H1 (cell line): ENCODE measurements around the gene BPHL.
"Not testable (repeated sequence)": the region's sequence is repeated elsewhere in the genome, so short reads cannot be mapped to it uniquely, and the experiment has no call there.

ENCODE experiments used
- ATF2 ChIP-seq: IDR thresholded peaks from 2 replicates; pipeline ENCODE4 v1.6.1; 2012; ENCODE audit warnings: low read length, inconsistent platforms
- EP300 ChIP-seq, 2 experiments: IDR thresholded peaks; 1 replicate in 1 of 2; 2 replicates in 1 of 2; pipeline ENCODE4 v1.6.1; 2011 to 2012; ENCODE audit warnings: low read depth in 2 of 2, low read length in 2 of 2, mild to moderate bottlenecking in 2 of 2, borderline replicate concordance in 1 of 2, inconsistent platforms in 1 of 2, moderate library complexity in 1 of 2
- EZH2 ChIP-seq: fragments of 200-600 bp; sonication (generic); IDR thresholded peaks from 2 replicates; pipeline ENCODE4 v1.7.1; 2012; ENCODE audit warnings: low read depth, mild to moderate bottlenecking, moderate library complexity, low read length, inconsistent platforms; ENCODE audit not compliant: severe bottlenecking
- GABPA ChIP-seq: IDR thresholded peaks from 2 replicates; pipeline ENCODE4 v1.6.1; 2011; ENCODE audit warnings: mild to moderate bottlenecking, low read length, moderate library complexity, borderline replicate concordance; ENCODE audit not compliant: insufficient read depth
- HDAC6 ChIP-seq: IDR thresholded peaks from one replicate; pipeline ENCODE4 v1.7.1; 2012; ENCODE audit warnings: low read depth, mild to moderate bottlenecking, inconsistent platforms, low read length, moderate library complexity
- JUN ChIP-seq: IDR thresholded peaks from 2 replicates; pipeline ENCODE4 v1.6.1; 2011; ENCODE audit warnings: low read depth, mild to moderate bottlenecking, improper control_type of control experiment, low read length
- JUND ChIP-seq: IDR thresholded peaks from 2 replicates; pipeline ENCODE4 v1.6.1; 2011; ENCODE audit warnings: mild to moderate bottlenecking, improper control_type of control experiment, low read length
- POLR2A ChIP-seq, 2 experiments: IDR thresholded peaks; 1 replicate in 1 of 2; 2 replicates in 1 of 2; pipeline ENCODE4 v1.6.1; 2011; ENCODE audit warnings: low read depth in 2 of 2, low read length in 2 of 2, mild to moderate bottlenecking in 2 of 2; ENCODE audit errors: control extremely low read depth in 1 of 2
- POLR2AphosphoS5 ChIP-seq: IDR thresholded peaks from 2 replicates; pipeline ENCODE4 v1.6.1; 2011; ENCODE audit warnings: low read depth, low read length
- ZNF274 ChIP-seq: IDR thresholded peaks from 2 replicates; pipeline ENCODE4 v1.7.0; 2012; ENCODE audit warnings: low read length, borderline replicate concordance; ENCODE audit errors: extremely low read depth
- TF ChIP-seq, protein P1 (sequence below), 3 experiments: IDR thresholded peaks; 1 replicate in 2 of 3; 2 replicates in 1 of 3; pipeline versions ENCODE4 v1.5.1 to v1.6.1; 2011; ENCODE audit warnings: low read length in 3 of 3, mild to moderate bottlenecking in 3 of 3, inconsistent platforms in 2 of 3, low read depth in 1 of 3, moderate library complexity in 1 of 3; ENCODE audit not compliant: insufficient read depth in 1 of 3; ENCODE audit errors: control extremely low read depth in 1 of 3

GRCh38 chr6:3189192-3189591 lies 70.7 kb downstream of the BPHL start:
- not testable (repeated sequence) for TF ChIP-seq EP300 (IDR thresholded peaks at IDR 0.05; ENCODE audit: borderline replicate concordance in 1 of 2, low read depth in 2 of 2, low read length in 2 of 2); JUN; POLR2A (IDR thresholded peaks at IDR 0.05; ENCODE audit: control extremely low read depth in 1 of 2, low read depth in 2 of 2, low read length in 2 of 2); ZNF274; ATF2; HDAC6; JUND; POLR2AphosphoS5; EZH2; GABPA
- TF ChIP-seq, protein P1, sequence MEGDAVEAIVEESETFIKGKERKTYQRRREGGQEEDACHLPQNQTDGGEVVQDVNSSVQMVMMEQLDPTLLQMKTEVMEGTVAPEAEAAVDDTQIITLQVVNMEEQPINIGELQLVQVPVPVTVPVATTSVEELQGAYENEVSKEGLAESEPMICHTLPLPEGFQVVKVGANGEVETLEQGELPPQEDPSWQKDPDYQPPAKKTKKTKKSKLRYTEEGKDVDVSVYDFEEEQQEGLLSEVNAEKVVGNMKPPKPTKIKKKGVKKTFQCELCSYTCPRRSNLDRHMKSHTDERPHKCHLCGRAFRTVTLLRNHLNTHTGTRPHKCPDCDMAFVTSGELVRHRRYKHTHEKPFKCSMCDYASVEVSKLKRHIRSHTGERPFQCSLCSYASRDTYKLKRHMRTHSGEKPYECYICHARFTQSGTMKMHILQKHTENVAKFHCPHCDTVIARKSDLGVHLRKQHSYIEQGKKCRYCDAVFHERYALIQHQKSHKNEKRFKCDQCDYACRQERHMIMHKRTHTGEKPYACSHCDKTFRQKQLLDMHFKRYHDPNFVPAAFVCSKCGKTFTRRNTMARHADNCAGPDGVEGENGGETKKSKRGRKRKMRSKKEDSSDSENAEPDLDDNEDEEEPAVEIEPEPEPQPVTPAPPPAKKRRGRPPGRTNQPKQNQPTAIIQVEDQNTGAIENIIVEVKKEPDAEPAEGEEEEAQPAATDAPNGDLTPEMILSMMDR (IDR thresholded peaks at IDR 0.05; ENCODE audit: control extremely low read depth in 1 of 3, insufficient read depth in 1 of 3, low read depth in 1 of 3, low read length in 3 of 3): not testable (repeated sequence)
